Large intestine (tissue), 3 donors: ENCODE data around the gene ZC3H15. TPM values are rescaled to one million over a fixed set of nuclear protein-coding genes. Genes with fewer than 3 reads are reported as not detected.

ENCODE experiments used
- DNase-seq, 2 donors: peaks; one replicate each; pipeline versions ENCODE4 v3.0.0 to v3.0.0-alpha.2; 2013
- H3K27ac ChIP-seq: one replicate; pipeline ENCODE4 v1.5.1; 2013; ENCODE audit warnings: low read length
- H3K27me3 ChIP-seq: 2 replicates; pipeline ENCODE4 v1.6.1; 2013; ENCODE audit warnings: low read length; ENCODE audit not compliant: control insufficient read depth, insufficient read depth
- H3K36me3 ChIP-seq: 2 replicates; pipeline ENCODE4 v1.6.1; 2013; ENCODE audit warnings: low read length; ENCODE audit not compliant: control insufficient read depth, insufficient read depth
- H3K4me1 ChIP-seq: one replicate; pipeline ENCODE4 v1.6.1; 2013; ENCODE audit warnings: low read length; ENCODE audit not compliant: control insufficient read depth, insufficient read depth
- H3K4me3 ChIP-seq: one replicate; pipeline ENCODE4 v1.5.1; 2013; ENCODE audit warnings: low read length
- H3K9me3 ChIP-seq: one replicate; pipeline ENCODE4 v1.6.1; 2013; ENCODE audit warnings: mild to moderate bottlenecking, low read depth, low read length, moderate library complexity; ENCODE audit not compliant: control insufficient read depth
- WGBS: methylation state at CpG from one replicate; pipeline ENCODE4 v1.1.5; 2013; ENCODE audit warnings: low lambda C conversion rate; ENCODE audit not compliant: insufficient coverage; 5-methylcytosine and 5-hydroxymethylcytosine counted together
- polyA plus RNA-seq: library from polyadenylated mRNA; unstranded; fragments of 120-200 nt; gene quantifications from one replicate; pipeline ENCODE4 v1.2.1, GENCODE V29; 2013

ZC3H15 gene
- polyA plus RNA-seq, 1 donor, result 87.7 TPM

- Histone ChIP-seq H3K4me1 (peaks cover 7% of the 10 kb centered on the region), H3K9me3 (no peaks in the 10 kb centered on the region), H3K27me3 (no peaks in the 10 kb centered on the region), H3K4me3 (peak overlapping the region; percentile 89), H3K27ac (peak overlapping the region; percentile 94), H3K36me3 (no peaks in the 10 kb centered on the region)
- DNase-seq, result no peak
- no CpG with 5 or more reads among the region's 10 CpGs for WGBS
Measured at GRCh38 chr2:186485576-186485870, 537 bp upstream of the ZC3H15 start.

GRCh38 chr2:186486651-186487647 lies 889 bp downstream of the ZC3H15 start:
- H3K27me3 ChIP-seq, result no peaks in the 10 kb centered on the region
- H3K4me3 ChIP-seq, result peak overlapping the region; percentile 89
- peak in 1 of 2 donors; percentile 46 for DNase-seq
- peaks cover 7% of the 10 kb centered on the region for H3K4me1 ChIP-seq
- H3K9me3 ChIP-seq, result no peaks in the 10 kb centered on the region
- no peaks in the 10 kb centered on the region for H3K36me3 ChIP-seq
- WGBS, result no CpG with 5 or more reads among the region's 31 CpGs
- H3K27ac ChIP-seq, result peak overlapping the region; percentile 94

GRCh38 chr2:186493564-186494085 lies 7.6 kb downstream of the ZC3H15 start:
- DNase-seq, result no peak
- no peaks in the 10 kb centered on the region for H3K9me3 ChIP-seq
- no peak overlapping the region for H3K4me3 ChIP-seq
- H3K27ac ChIP-seq, result no peak overlapping the region
- no peaks in the 10 kb centered on the region for H3K27me3 ChIP-seq
- H3K36me3 ChIP-seq, result peaks cover 35% of the 10 kb centered on the region
- no CpG with 5 or more reads among the region's 2 CpGs for WGBS
- no peaks in the 10 kb centered on the region for H3K4me1 ChIP-seq

GRCh38 chr2:186496401-186496800 lies 10.3 kb downstream of the ZC3H15 start:
- no peak overlapping the region for H3K4me3 ChIP-seq
- 100% methylated on average over 3 of the region's 7 CpGs for WGBS
- peaks cover 52% of the 10 kb centered on the region for H3K36me3 ChIP-seq
- no peaks in the 10 kb centered on the region for H3K27me3 ChIP-seq
- H3K9me3 ChIP-seq, result no peaks in the 10 kb centered on the region
- no peak for DNase-seq
- H3K27ac ChIP-seq, result no peak overlapping the region
- H3K4me1 ChIP-seq, result no peaks in the 10 kb centered on the region

- peaks cover 62% of the 10 kb centered on the region for H3K36me3 ChIP-seq
- H3K4me3 ChIP-seq, result no peak overlapping the region
- no peaks in the 10 kb centered on the region for H3K27me3 ChIP-seq
- H3K4me1 ChIP-seq, result no peaks in the 10 kb centered on the region
- no peak overlapping the region for H3K27ac ChIP-seq
- WGBS, result 100% methylated on average over 1 of the region's 3 CpGs
- H3K9me3 ChIP-seq, result no peaks in the 10 kb centered on the region
- no peak for DNase-seq
Measured at GRCh38 chr2:186497928-186498327, 11.9 kb downstream of the ZC3H15 start.

GRCh38 chr2:186498834-186499233 lies 12.8 kb downstream of the ZC3H15 start:
- no peak overlapping the region for H3K27ac ChIP-seq
- H3K4me1 ChIP-seq, result no peaks in the 10 kb centered on the region
- no peak overlapping the region for H3K4me3 ChIP-seq
- no peak for DNase-seq
- H3K36me3 ChIP-seq, result peaks cover 63% of the 10 kb centered on the region
- H3K27me3 ChIP-seq, result no peaks in the 10 kb centered on the region
- no peaks in the 10 kb centered on the region for H3K9me3 ChIP-seq
- WGBS, result 0% methylated on average over 1 of the region's 1 CpG

GRCh38 chr2:186503827-186504606 lies 18.0 kb downstream of the ZC3H15 start:
- H3K4me3 ChIP-seq, result no peak overlapping the region
- no peak overlapping the region for H3K27ac ChIP-seq
- 90% methylated on average over 3 of the region's 5 CpGs for WGBS
- H3K9me3 ChIP-seq, result no peaks in the 10 kb centered on the region
- DNase-seq, result peak in 1 of 2 donors; percentile 20
- no peaks in the 10 kb centered on the region for H3K4me1 ChIP-seq
- H3K36me3 ChIP-seq, result peaks cover 69% of the 10 kb centered on the region
- H3K27me3 ChIP-seq, result no peaks in the 10 kb centered on the region

- H3K36me3 ChIP-seq, result peaks cover 47% of the 10 kb centered on the region
- DNase-seq, result no peak
- WGBS, result 97% methylated on average over 3 of the region's 3 CpGs
- no peak overlapping the region for H3K4me3 ChIP-seq
- no peaks in the 10 kb centered on the region for H3K27me3 ChIP-seq
- H3K9me3 ChIP-seq, result no peaks in the 10 kb centered on the region
- H3K4me1 ChIP-seq, result no peaks in the 10 kb centered on the region
- H3K27ac ChIP-seq, result no peak overlapping the region
Measured at GRCh38 chr2:186508263-186508662, 22.2 kb downstream of the ZC3H15 start.

GRCh38 chr2:186515376-186515775 lies 29.3 kb downstream of the ZC3H15 start:
- Histone ChIP-seq H3K27me3 (no peaks in the 10 kb centered on the region), H3K27ac (no peak overlapping the region), H3K4me3 (no peak overlapping the region), H3K9me3 (no peaks in the 10 kb centered on the region), H3K36me3 (peaks cover 12% of the 10 kb centered on the region), H3K4me1 (no peaks in the 10 kb centered on the region)
- WGBS, result 93% methylated on average over 2 of the region's 3 CpGs
- no peak for DNase-seq

- Histone ChIP-seq H3K9me3 (no peaks in the 10 kb centered on the region), H3K27ac (no peak overlapping the region), H3K4me1 (no peaks in the 10 kb centered on the region), H3K27me3 (no peaks in the 10 kb centered on the region), H3K36me3 (peaks cover 21% of the 10 kb centered on the region), H3K4me3 (no peak overlapping the region)
- WGBS, result 80% methylated on average over 1 of the region's 1 CpG
- no peak for DNase-seq
Measured at GRCh38 chr2:186516396-186516795, 30.3 kb downstream of the ZC3H15 start.
